AG04449 (cell line): ENCODE results near the gene CHMP6.

Experiments
- CTCF ChIA-PET: fragments of 350-600 bp; formaldehyde crosslinking; extraction: SDS; loops from one replicate; lab custom pipeline; 2021; ENCODE audit warnings: antibody characterized with exemption; lab: Yijun Ruan, JAX
- POLR2A ChIA-PET: fragments of 400-600, 350-600 bp; formaldehyde crosslinking; extraction: SDS; loops from one replicate; lab custom pipeline; 2020; ENCODE audit warnings: antibody characterized with exemption, inconsistent platforms; lab: Yijun Ruan, JAX
- DNase-seq: peaks from one replicate; pipeline ENCODE4 v3.0.0-alpha.2; 2010; ENCODE audit warnings: low read depth, low spot score
- H3K4me3 ChIP-seq: 2 replicates; pipeline ENCODE4 v1.5.1; 2011; ENCODE audit warnings: low read depth, mild to moderate bottlenecking, control low read depth, low read length
- CTCF ChIP-seq: IDR thresholded peaks from one replicate; pipeline ENCODE4 v1.5.1; 2011; ENCODE audit warnings: mild to moderate bottlenecking, moderate library complexity, low read length, control low read depth, inconsistent platforms; ENCODE audit not compliant: insufficient read depth; ENCODE audit errors: missing control alignments

Gene CHMP6

GRCh38 chr17:81020443-81020766 lies 28.8 kb downstream of the CHMP6 start:
- no peak overlapping the region for H3K4me3 ChIP-seq
- no peak for DNase-seq
- ChIA-PET CTCF (interaction anchor here (0.9 to 7.8 kb wide), 8 partner anchors 8 to 90 kb away, joined by 3 to 178 read pairs (median 10); no protein-coding TSS in a partner anchor), POLR2A (no interaction called here)
- TF ChIP-seq CTCF, result no peak

GRCh38 chr17:81020767-81021497 lies 29.3 kb downstream of the CHMP6 start:
- CTCF ChIA-PET, result interaction anchor here (1.0 to 7.8 kb wide), 7 partner anchors 7 to 83 kb away, joined by 4 to 178 read pairs (median 13); no protein-coding TSS in a partner anchor
- DNase-seq, result no peak
- H3K4me3 ChIP-seq, result no peak overlapping the region
- POLR2A ChIA-PET, result no interaction called here
- TF ChIP-seq CTCF, result no peak

GRCh38 chr17:81021531-81022343 lies 30.1 kb downstream of the CHMP6 start:
- ChIA-PET CTCF (interaction anchor here (1.0 to 7.8 kb wide), 8 partner anchors 12 to 82 kb away, joined by 3 to 178 read pairs (median 16); no protein-coding TSS in a partner anchor), POLR2A (no interaction called here)
- H3K4me3 ChIP-seq, result no peak overlapping the region
- no peak for TF ChIP-seq CTCF
- no peak for DNase-seq

- no peak for DNase-seq
- H3K4me3 ChIP-seq, result no peak overlapping the region
- no peak for TF ChIP-seq CTCF
- CTCF ChIA-PET, result interaction anchor here (1.0 to 7.8 kb wide), 5 partner anchors 13 to 82 kb away, joined by 3 to 178 read pairs (median 63); no protein-coding TSS in a partner anchor
- POLR2A ChIA-PET, result no interaction called here
Observed at GRCh38 chr17:81022344-81022676, 30.7 kb downstream of the CHMP6 start.

GRCh38 chr17:81025065-81025740 lies 33.6 kb downstream of the CHMP6 start:
- DNase-seq, result no peak
- ChIA-PET CTCF (interaction anchor here (0.7 to 4.8 kb wide), 16 partner anchors 8 to 176 kb away, joined by 3 to 118 read pairs (median 4); no protein-coding TSS in a partner anchor), POLR2A (no interaction called here)
- no peak for TF ChIP-seq CTCF
- no peak overlapping the region for H3K4me3 ChIP-seq
